Neural cell (in vitro differentiated cells): ENCODE data around the gene PXK. TPM values are rescaled to one million over a fixed set of nuclear protein-coding genes. Genes with fewer than 3 reads are reported as not detected.

Source experiments
- H2AFZ ChIP-seq: fragments of 200-600, 300-800 bp; sonication (generic), shearing (Covaris generic); 2 replicates; pipeline ENCODE4 v1.6.0; 2014; ENCODE audit warnings: low read depth, mild to moderate bottlenecking, antibody characterized with exemption, low read length, moderate library complexity
- H3F3A ChIP-seq: fragments of 200-600 bp; shearing (Covaris generic); 2 replicates; pipeline ENCODE4 v1.6.1; 2016; ENCODE audit warnings: mild to moderate bottlenecking, moderate library complexity, mixed read lengths, antibody characterized with exemption, low read length; ENCODE audit not compliant: insufficient read depth, poor library complexity, severe bottlenecking
- H3K27ac ChIP-seq: fragments of 200-600, 300-800 bp; sonication (generic), shearing (Covaris generic); 2 replicates; pipeline ENCODE4 v1.5.1; 2014; ENCODE audit warnings: mild to moderate bottlenecking, low read length, moderate library complexity
- H3K27me3 ChIP-seq: fragments of 300-800, 200-600 bp; sonication (generic), shearing (Covaris generic); 2 replicates; pipeline ENCODE4 v1.6.0; 2014; ENCODE audit warnings: mild to moderate bottlenecking, low read depth, low read length, moderate library complexity; ENCODE audit not compliant: insufficient read depth
- H3K36me3 ChIP-seq: fragments of 300-800, 200-600 bp; sonication (generic), shearing (Covaris generic); 2 replicates; pipeline ENCODE4 v1.5.1; 2014; ENCODE audit warnings: mild to moderate bottlenecking, antibody characterized with exemption, low read length, moderate library complexity; ENCODE audit not compliant: insufficient read depth
- H3K4me2 ChIP-seq: fragments of 300-800, 200-600 bp; sonication (generic), shearing (Covaris generic); 2 replicates; pipeline ENCODE4 v1.6.0; 2014; ENCODE audit warnings: mild to moderate bottlenecking, low read length
- H3K4me3 ChIP-seq: fragments of 300-800, 200-600 bp; sonication (generic), shearing (Covaris generic); 2 replicates; pipeline ENCODE4 v1.5.1; 2014; ENCODE audit warnings: mild to moderate bottlenecking, low read length, moderate library complexity
- H3K79me2 ChIP-seq: fragments of 200-600 bp; shearing (Covaris generic); replicated peaks from 2 replicates; pipeline ENCODE4 v1.6.0; 2014; ENCODE audit warnings: mild to moderate bottlenecking, low read length, moderate library complexity; ENCODE audit not compliant: insufficient read depth
- H3K9ac ChIP-seq: fragments of 300-800, 200-600 bp; sonication (generic), shearing (Covaris generic); 2 replicates; pipeline ENCODE4 v1.6.1; 2016; ENCODE audit warnings: mild to moderate bottlenecking, low read length, mixed read lengths
- H3K9me2 ChIP-seq: fragments of 200-600 bp; shearing (Covaris generic); 2 replicates; pipeline ENCODE4 v1.6.1; 2016; ENCODE audit warnings: mild to moderate bottlenecking, low read length, mixed read lengths; ENCODE audit not compliant: insufficient read depth
- H3K9me3 ChIP-seq: fragments of 200-600, 300-800 bp; sonication (generic), shearing (Covaris generic); 2 replicates; pipeline ENCODE4 v1.6.1; 2016; ENCODE audit warnings: mild to moderate bottlenecking, mixed run types, low read length, moderate library complexity, mixed read lengths
- H4K20me1 ChIP-seq: fragments of 200-600 bp; shearing (Covaris generic); 2 replicates; pipeline ENCODE4 v1.6.1; 2016; ENCODE audit warnings: mild to moderate bottlenecking, mixed run types; ENCODE audit not compliant: insufficient read depth
- CTCF ChIP-seq: fragments of 450-650 bp; IDR thresholded peaks from 2 replicates; pipeline ENCODE4 v1.5.1; 2014; ENCODE audit warnings: antibody characterized with exemption, mild to moderate bottlenecking, moderate library complexity; ENCODE audit not compliant: poor library complexity, severe bottlenecking
- EP300 ChIP-seq: fragments of 450-650 bp; conservative IDR thresholded peaks from 2 replicates; pipeline ENCODE4 v1.6.1; 2014; ENCODE audit warnings: antibody characterized with exemption, mild to moderate bottlenecking, moderate library complexity; ENCODE audit not compliant: poor library complexity, severe bottlenecking
- EZH2 ChIP-seq: fragments of 200-600, 300-800 bp; shearing (Covaris generic), sonication (generic); IDR thresholded peaks from 2 replicates; pipeline ENCODE4 v1.6.1; 2014; ENCODE audit warnings: antibody characterized with exemption, low read length, borderline replicate concordance, mild to moderate bottlenecking; ENCODE audit not compliant: insufficient read depth, poor library complexity, severe bottlenecking
- MXI1 ChIP-seq: fragments of 450-650 bp; conservative IDR thresholded peaks from 2 replicates; pipeline ENCODE4 v1.6.1; 2014; ENCODE audit warnings: antibody characterized with exemption, mild to moderate bottlenecking; ENCODE audit not compliant: poor library complexity, severe bottlenecking
- POLR2AphosphoS5 ChIP-seq: IDR thresholded peaks from 2 replicates; pipeline ENCODE4 v1.6.1; 2012
- RAD21 ChIP-seq: fragments of 450-650 bp; conservative IDR thresholded peaks from 2 replicates; pipeline ENCODE4 v1.6.1; 2014; ENCODE audit warnings: antibody characterized with exemption, mild to moderate bottlenecking, moderate library complexity
- REST ChIP-seq: IDR thresholded peaks from 2 replicates; pipeline ENCODE4 v1.6.1; 2012; ENCODE audit warnings: borderline replicate concordance
- SMC3 ChIP-seq: fragments of 450-650 bp; conservative IDR thresholded peaks from 2 replicates; pipeline ENCODE4 v1.6.1; 2014; ENCODE audit warnings: antibody characterized with exemption, mild to moderate bottlenecking, moderate library complexity; ENCODE audit not compliant: poor library complexity
- TAF1 ChIP-seq: IDR thresholded peaks from 2 replicates; pipeline ENCODE4 v1.6.1; 2012; ENCODE audit warnings: low read depth
- polyA plus RNA-seq: library from polyadenylated mRNA; depleted of rRNA; stranded (reverse); fragments of >200 nt; gene quantifications from 2 replicates; pipeline ENCODE4 v1.2.3, GENCODE V29; 2014

The PXK gene
- polyA plus RNA-seq, 1 donor from 2014 or later, result 37.7 TPM

- TF ChIP-seq EZH2 (no peak), EP300 (no peak)
Observed at GRCh38 chr3:58299839-58300516, 32.7 kb upstream of the PXK start (continued).

- Histone ChIP-seq H3K9me3 (no peaks in the 10 kb centered on the region), H3F3A (no peaks in the 10 kb centered on the region), H3K79me2 (peaks cover 30% of the 10 kb centered on the region), H3K4me2 (peak within 1 kb of the TSS; percentile 27), H3K36me3 (peaks cover 3% of the 10 kb centered on the region), H3K4me3 (peak within 1 kb of the TSS; percentile 86), H3K27me3 (no peaks in the 10 kb centered on the region), H2AFZ (peak within 1 kb of the TSS; percentile 92), H4K20me1 (no peaks in the 10 kb centered on the region), H3K9me2 (no peaks in the 10 kb centered on the region), H3K9ac (peak within 1 kb of the TSS; percentile 94), H3K27ac (peak within 1 kb of the TSS; percentile 99)
- no peak for TF ChIP-seq EZH2
- peak; percentile 77 for TF ChIP-seq EP300
- peak; percentile 81 for TF ChIP-seq SMC3
- peak; percentile 99 for TF ChIP-seq CTCF
- TF ChIP-seq REST, result peak; percentile 85
- peak; percentile 69 for TF ChIP-seq RAD21
- peak; percentile 58 for TF ChIP-seq TAF1
- TF ChIP-seq MXI1, result no peak
- peak; percentile 94 for TF ChIP-seq POLR2AphosphoS5
Observed at GRCh38 chr3:58305882-58306711, 26.6 kb upstream of the PXK start, which contains the start of the genes HTD2 and RPP14. TSS of gene HTD2 (plus strand) at chr3:58306520. CDS start at chr3:58317614, 11,094 bp downstream. TSS of gene RPP14 (plus strand) at chr3:58306245. CDS start at chr3:58310330, 4,085 bp downstream.
